Measurements from ENCODE around the gene CBX6.

DNA sequence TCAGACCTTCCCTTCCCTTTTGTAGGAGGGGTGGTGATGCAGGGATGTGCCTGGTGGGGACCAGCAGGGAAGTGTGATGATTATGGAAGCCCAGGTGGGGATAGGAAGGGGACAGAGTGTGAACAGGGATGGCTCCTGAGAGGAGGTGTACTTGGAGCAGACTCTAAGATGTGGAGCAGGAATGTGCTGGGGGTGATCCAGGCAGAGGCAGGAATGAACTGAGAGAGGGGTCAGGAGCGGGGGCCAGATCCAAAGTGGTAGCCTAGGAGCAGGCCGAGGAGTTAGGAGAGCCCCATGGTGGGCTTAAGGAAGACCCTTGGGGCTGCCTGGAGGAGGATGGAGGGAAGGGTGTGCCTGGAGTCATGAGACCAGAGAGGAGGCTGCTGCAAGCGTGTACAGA, 31.9 kb downstream of the CBX6 start:
- TF ChIP-seq ZNF76 (CRISPR knock-in tag; IDR thresholded peaks at IDR 0.05; ENCODE audit: borderline replicate concordance): no peak
- TF ChIP-seq, protein P1, sequence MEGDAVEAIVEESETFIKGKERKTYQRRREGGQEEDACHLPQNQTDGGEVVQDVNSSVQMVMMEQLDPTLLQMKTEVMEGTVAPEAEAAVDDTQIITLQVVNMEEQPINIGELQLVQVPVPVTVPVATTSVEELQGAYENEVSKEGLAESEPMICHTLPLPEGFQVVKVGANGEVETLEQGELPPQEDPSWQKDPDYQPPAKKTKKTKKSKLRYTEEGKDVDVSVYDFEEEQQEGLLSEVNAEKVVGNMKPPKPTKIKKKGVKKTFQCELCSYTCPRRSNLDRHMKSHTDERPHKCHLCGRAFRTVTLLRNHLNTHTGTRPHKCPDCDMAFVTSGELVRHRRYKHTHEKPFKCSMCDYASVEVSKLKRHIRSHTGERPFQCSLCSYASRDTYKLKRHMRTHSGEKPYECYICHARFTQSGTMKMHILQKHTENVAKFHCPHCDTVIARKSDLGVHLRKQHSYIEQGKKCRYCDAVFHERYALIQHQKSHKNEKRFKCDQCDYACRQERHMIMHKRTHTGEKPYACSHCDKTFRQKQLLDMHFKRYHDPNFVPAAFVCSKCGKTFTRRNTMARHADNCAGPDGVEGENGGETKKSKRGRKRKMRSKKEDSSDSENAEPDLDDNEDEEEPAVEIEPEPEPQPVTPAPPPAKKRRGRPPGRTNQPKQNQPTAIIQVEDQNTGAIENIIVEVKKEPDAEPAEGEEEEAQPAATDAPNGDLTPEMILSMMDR (IDR thresholded peaks at IDR 0.05 in 2 of 3, conservative IDR thresholded peaks at IDR 0.05 in 1 of 3; ENCODE audit: insufficient read depth in 2 of 3, low read depth in 1 of 3, low read length in 3 of 3): no peak
- TF ChIP-seq ZNF444 (CRISPR knock-in tag; IDR thresholded peaks at IDR 0.05): no peak
- no peak for TF ChIP-seq LEF1 (IDR thresholded peaks at IDR 0.05)
- no peak for TF ChIP-seq POLR2A (conservative IDR thresholded peaks at IDR 0.05)
- TF ChIP-seq, protein P2, sequence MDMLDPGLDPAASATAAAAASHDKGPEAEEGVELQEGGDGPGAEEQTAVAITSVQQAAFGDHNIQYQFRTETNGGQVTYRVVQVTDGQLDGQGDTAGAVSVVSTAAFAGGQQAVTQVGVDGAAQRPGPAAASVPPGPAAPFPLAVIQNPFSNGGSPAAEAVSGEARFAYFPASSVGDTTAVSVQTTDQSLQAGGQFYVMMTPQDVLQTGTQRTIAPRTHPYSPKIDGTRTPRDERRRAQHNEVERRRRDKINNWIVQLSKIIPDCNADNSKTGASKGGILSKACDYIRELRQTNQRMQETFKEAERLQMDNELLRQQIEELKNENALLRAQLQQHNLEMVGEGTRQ (CRISPR knock-in tag; IDR thresholded peaks at IDR 0.05): no peak
- no peak for TF ChIP-seq MED1 (CRISPR knock-in tag; IDR thresholded peaks at IDR 0.05; ENCODE audit: borderline replicate concordance)
- no peak for TF ChIP-seq ZC3H11A (IDR thresholded peaks at IDR 0.05; ENCODE audit: low read depth, low read length)
- TF ChIP-seq ZKSCAN8 (CRISPR knock-in tag; IDR thresholded peaks at IDR 0.05): no peak
- TF ChIP-seq PRMT5 (CRISPR knock-in tag; IDR thresholded peaks at IDR 0.05): no peak
- TF ChIP-seq ZNF263 (CRISPR knock-in tag; IDR thresholded peaks at IDR 0.05; ENCODE audit: borderline replicate concordance): no peak

All from K562 (cell line).